Measurements from ENCODE around the gene CLIC6.

DNA sequence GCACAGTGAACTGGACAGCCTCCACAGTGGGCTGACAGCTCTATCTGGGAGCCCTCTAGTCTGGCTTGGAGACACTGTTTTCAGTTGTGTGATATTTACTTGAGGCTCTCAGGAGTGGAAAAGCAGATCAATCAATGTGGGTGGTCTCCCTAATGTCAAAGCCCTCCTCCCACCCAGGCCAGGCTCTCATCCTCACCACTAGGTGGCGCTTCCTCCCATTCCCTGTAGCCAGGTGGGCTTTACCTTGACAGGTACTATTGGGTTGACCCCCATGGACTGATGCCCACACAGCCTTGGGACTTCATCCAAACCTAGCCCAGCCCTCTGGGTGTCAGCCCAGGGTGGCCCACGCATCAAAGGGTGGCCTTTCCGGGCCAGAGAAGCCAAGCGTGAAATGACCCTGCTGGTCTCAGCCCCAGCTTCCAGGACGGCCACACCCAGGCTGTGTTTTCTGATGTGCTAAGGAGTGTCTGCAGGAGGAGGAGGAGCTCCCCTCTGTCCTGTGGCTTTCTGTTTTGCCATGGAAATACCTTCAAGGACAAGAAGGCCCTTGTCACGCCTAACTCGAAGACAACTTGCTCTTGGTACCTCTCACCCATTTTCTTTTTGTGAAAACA is 54.0 kb downstream of the CLIC6 start:
- no peak for TF ChIP-seq POLR2A (IDR thresholded peaks at IDR 0.05; ENCODE audit: low read depth, low read length)
- TF ChIP-seq, protein P1, sequence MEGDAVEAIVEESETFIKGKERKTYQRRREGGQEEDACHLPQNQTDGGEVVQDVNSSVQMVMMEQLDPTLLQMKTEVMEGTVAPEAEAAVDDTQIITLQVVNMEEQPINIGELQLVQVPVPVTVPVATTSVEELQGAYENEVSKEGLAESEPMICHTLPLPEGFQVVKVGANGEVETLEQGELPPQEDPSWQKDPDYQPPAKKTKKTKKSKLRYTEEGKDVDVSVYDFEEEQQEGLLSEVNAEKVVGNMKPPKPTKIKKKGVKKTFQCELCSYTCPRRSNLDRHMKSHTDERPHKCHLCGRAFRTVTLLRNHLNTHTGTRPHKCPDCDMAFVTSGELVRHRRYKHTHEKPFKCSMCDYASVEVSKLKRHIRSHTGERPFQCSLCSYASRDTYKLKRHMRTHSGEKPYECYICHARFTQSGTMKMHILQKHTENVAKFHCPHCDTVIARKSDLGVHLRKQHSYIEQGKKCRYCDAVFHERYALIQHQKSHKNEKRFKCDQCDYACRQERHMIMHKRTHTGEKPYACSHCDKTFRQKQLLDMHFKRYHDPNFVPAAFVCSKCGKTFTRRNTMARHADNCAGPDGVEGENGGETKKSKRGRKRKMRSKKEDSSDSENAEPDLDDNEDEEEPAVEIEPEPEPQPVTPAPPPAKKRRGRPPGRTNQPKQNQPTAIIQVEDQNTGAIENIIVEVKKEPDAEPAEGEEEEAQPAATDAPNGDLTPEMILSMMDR (conservative IDR thresholded peaks at IDR 0.05; ENCODE audit: low read depth, low read length), result peak; percentile 22; the same call in 1 of the 2 replicates

Data from IMR-90 (cell line).